Thymus (tissue), 11 donors: ENCODE data around the gene MDM2. TPM values are rescaled to one million over a fixed set of nuclear protein-coding genes. Genes with fewer than 3 reads are reported as not detected.
"Not testable (repeated sequence)": the region's sequence is repeated elsewhere in the genome, so short reads cannot be mapped to it uniquely, and the experiment has no call there.

Experiments
- DNase-seq, 9 donors: peaks; one replicate each; pipeline ENCODE4 v3.0.0-alpha.2; 2013; ENCODE audit warnings: low spot score in 9 of 9, low read depth in 6 of 9, missing footprints in 1 of 9
- H3K27ac ChIP-seq, 2 donors: one replicate each; pipeline ENCODE4 v1.5.1; 2013; ENCODE audit warnings: control low read depth in 1 of 2, low read depth in 1 of 2, low read length in 1 of 2, mild to moderate bottlenecking in 1 of 2, moderate library complexity in 1 of 2
- H3K27me3 ChIP-seq, 2 donors: one replicate each; pipeline ENCODE4 v1.5.1; 2013; ENCODE audit warnings: low read length in 1 of 2; ENCODE audit not compliant: control insufficient read depth in 2 of 2, insufficient read depth in 1 of 2
- H3K36me3 ChIP-seq, 2 donors: one replicate each; pipeline ENCODE4 v1.5.1; 2013; ENCODE audit warnings: low read length in 1 of 2, mild to moderate bottlenecking in 1 of 2, moderate library complexity in 1 of 2; ENCODE audit not compliant: control insufficient read depth in 2 of 2, insufficient read depth in 2 of 2
- H3K4me1 ChIP-seq, 2 donors: one replicate each; pipeline ENCODE4 v1.5.1; 2013; ENCODE audit warnings: low read length in 2 of 2; ENCODE audit not compliant: control insufficient read depth in 2 of 2, insufficient read depth in 2 of 2
- H3K4me3 ChIP-seq, 2 donors: one replicate each; pipeline ENCODE4 v1.5.1; 2013; ENCODE audit warnings: low read length in 2 of 2, control low read depth in 1 of 2, mild to moderate bottlenecking in 1 of 2
- H3K9me3 ChIP-seq, 2 donors: one replicate each; pipeline ENCODE4 v1.5.1; 2013; ENCODE audit warnings: low read length in 1 of 2, mild to moderate bottlenecking in 1 of 2; ENCODE audit not compliant: control insufficient read depth in 2 of 2, insufficient read depth in 1 of 2
- WGBS: extraction: QIAGEN DNeasy Blood & Tissue Kit; methylation state at CpG from one replicate; pipeline ENCODE4 v1.1.7; 2013; 5-methylcytosine and 5-hydroxymethylcytosine counted together
- polyA plus RNA-seq: library from polyadenylated mRNA; stranded (reverse); fragments of 200-250 nt; gene quantifications from one replicate; pipeline ENCODE4 v1.2.3, GENCODE V29; 2013
- total RNA-seq: library from RNA; stranded (reverse); fragments of 120-200 nt; gene quantifications from one replicate; pipeline ENCODE4 v1.2.4, GENCODE V29; 2013
- donor health status: healthy.

MDM2 gene
- total and polyA plus RNA-seq, 2 donors: 63.6 to 121 TPM

DNA sequence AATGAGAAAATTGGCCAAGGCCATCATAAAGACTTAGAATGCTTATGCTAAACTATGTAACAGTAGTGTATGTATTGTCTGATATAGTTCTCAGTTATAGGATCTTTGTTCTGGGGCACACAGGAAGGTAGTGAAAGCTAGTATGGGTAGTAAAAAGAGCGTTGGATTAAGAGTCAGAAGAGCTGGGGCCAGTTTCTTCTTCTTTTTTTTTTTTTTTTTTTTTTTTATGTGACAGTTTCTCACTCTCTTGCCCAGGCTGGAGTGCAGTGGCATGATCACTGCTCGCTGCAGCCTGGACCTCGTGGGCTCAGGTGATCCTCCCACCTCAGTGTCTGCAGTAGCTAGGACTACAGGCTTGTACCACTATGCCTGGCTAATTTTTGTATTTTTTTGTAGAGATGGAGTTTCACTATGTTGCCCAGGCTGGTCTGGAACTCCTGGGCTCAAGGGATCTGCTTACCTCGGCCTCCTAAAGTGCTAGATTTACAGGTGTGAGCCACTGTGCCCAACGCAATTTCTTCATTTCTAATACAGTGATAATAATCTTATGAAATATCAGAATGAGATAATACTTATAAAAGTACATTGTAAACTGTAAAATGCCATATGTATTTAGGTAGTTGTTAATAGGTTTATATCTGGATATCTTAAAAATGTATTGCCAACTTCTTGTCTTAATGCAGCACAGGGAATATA lies 7.4 kb downstream of the MDM2 start:
- peaks cover 4 to 81% of the 10 kb centered on the region in 2 donors for H3K36me3 ChIP-seq
- no peaks in the 10 kb centered on the region for H3K9me3 ChIP-seq
- no peak overlapping the region for H3K27ac ChIP-seq
- DNase-seq: no peak
- 95% methylated on average over 5 of the region's 5 CpGs for WGBS
- no peak overlapping the region for H3K4me3 ChIP-seq
- H3K4me1 ChIP-seq: peaks cover 0 to 3% of the 10 kb centered on the region in 2 donors
- no peaks in the 10 kb centered on the region for H3K27me3 ChIP-seq

DNA sequence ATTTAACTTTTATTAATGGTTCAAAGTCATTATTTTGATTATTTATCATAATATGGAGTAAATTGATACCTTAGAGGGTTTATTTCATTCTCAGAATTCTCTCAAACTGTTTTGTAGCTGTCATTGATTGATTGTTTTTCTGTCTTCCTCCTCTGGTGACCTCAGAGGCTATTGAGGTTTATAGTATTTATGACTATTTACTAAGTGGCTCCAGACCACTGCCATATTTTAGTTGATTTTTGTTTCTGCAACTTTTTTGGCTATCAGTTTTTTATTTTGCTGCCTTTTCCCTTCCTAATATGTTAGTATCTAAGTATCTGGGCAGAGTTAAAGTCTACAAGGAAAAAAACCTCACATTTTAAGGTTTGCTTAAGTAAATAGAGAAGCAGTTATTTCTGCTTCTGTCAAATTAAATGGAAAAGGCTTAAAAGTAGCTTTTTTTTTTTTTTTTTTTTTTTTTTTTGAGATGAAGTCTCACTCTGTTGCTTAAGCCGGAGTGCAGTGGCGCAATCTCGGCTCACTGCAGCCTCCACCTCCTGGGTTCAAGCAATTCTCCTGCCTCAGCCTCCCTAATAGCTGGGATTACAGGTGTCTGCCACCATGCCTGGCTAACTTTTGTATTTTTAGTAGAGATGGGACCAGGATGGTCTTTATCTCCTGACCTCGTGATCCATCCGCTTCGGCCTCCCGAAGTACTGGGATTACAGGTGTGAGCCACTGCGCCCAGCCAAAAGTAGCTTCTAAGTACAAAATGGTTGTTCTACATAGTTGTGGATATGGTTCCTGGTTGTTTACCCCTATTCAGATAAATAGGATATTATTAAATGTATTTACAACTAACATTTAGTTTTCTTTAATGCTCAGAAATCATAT lies 8.2 kb downstream of the MDM2 start:
- WGBS: over 99% methylated on average over 8 of the region's 8 CpGs
- Histone ChIP-seq H3K4me1 (peaks cover 0 to 3% of the 10 kb centered on the region in 2 donors), H3K9me3 (no peaks in the 10 kb centered on the region), H3K27me3 (no peaks in the 10 kb centered on the region), H3K4me3 (no peak overlapping the region), H3K27ac (no peak overlapping the region), H3K36me3 (peaks cover 6 to 85% of the 10 kb centered on the region in 2 donors)
- no peak for DNase-seq

DNA sequence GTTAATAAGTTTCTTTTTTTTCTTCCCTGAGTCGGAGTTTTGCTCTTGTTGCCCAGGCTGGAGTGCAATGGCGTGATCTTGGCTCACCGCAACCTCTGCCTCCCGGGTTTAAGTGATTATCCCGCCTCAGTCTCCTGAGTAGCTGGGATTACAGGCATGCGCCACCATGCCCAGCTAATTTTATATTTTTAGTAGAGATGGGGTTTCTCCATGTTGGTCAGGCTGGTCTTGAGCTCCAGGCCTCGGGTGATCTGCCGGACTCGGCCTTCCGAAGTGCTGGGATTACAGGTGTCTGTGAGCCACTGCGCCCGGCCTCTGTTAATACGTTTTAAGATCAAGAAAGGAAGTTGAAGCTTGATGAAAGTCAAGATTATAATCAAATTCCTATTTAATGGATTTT lies 11.5 kb downstream of the MDM2 start:
- WGBS: 97% methylated on average over 13 of the region's 13 CpGs
- peaks cover 23 to 82% of the 10 kb centered on the region in 2 donors for H3K36me3 ChIP-seq
- not testable (repeated sequence) for H3K27ac ChIP-seq, H3K4me1 ChIP-seq, DNase-seq, H3K4me3 ChIP-seq, H3K27me3 ChIP-seq, H3K9me3 ChIP-seq

DNA sequence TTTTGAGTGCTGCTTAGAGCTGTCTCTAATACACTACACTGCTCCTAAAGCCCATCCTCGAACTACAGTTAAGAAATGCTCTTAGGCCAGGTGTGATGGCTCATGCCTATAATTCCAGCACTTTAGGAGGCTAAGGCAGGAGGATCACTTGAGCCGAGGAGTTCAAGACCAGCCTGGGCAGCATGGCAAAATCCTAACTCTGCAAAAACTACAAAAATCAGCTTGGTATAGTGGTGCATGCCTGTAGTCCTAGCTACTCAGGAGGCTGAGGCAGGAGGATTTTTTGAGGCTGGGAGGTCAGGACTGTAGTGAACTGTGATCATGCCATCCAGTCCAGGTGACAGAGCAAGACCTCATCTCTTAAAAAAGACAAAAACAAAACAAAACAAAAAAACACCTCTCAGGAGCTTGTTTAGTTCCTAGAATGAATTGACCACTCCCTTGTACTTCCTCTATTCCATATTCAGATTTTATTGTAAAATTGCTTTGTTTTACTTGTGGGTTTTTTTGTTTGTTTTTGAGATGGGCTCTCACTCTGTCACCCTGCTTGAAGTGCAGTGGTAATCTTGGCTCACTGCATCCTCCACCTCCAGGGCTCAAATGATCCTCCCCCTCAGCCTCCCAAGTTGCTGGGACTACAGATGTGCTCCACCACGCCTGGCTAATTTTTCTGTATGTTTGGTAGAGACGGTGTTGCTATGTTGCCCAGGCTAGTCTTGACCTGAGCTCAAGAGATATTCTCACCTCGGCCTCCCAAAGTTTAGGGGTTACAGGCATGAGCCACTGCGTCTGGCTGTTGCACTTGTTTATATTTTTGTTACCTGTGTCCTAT lies 13.6 kb downstream of the MDM2 start:
- Histone ChIP-seq H3K27ac (no peak overlapping the region), H3K4me3 (no peak overlapping the region), H3K36me3 (peaks cover 30 to 79% of the 10 kb centered on the region in 2 donors), H3K4me1 (no peaks in the 10 kb centered on the region), H3K9me3 (no peaks in the 10 kb centered on the region), H3K27me3 (no peaks in the 10 kb centered on the region)
- DNase-seq: no peak
- 94% methylated on average over 6 of the region's 6 CpGs for WGBS

DNA sequence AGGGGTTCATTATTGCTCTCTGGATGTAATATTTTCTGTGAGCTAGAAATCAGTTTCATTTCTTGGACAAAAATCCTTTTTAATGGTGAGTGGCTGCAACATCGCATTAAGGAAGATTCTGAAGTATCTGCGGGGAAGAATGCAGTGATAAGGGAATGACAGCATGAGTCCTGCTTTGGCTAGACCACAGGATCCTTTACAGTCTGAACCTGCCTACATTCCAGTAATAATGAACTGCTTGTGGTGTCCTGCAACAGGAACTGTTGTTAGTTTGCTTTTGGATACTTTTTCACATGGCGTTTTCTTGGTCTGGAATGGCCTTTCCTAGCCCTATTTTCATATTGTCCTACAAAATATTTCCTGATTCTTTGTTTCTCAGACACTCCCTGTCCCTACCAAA lies 15.7 kb downstream of the MDM2 start:
- Histone ChIP-seq H3K27ac (peak overlapping the region in 1 of 2 donors; percentile 18), H3K27me3 (no peaks in the 10 kb centered on the region), H3K4me1 (no peaks in the 10 kb centered on the region), H3K36me3 (peaks cover 39 to 71% of the 10 kb centered on the region in 2 donors), H3K4me3 (no peak overlapping the region), H3K9me3 (no peaks in the 10 kb centered on the region)
- DNase-seq: no peak
- WGBS: over 99% methylated on average over 3 of the region's 3 CpGs

DNA sequence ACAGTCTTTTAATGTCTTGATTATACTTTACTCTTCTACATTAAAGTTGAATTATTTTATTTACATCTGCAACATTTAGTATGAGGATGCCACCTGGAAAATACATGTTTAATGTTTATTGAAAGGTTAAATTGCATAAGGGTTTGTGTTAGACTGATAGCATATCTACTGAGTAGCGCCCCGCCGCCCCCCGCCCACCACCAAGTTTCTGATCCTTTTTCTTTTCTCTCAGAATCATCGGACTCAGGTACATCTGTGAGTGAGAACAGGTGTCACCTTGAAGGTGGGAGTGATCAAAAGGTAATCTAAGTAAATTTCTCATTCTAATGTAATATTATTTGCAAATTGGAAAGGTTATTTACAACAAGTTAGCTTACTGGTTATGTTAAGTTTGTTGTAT lies 16.2 kb downstream of the MDM2 start:
- Histone ChIP-seq H3K36me3 (peaks cover 41 to 73% of the 10 kb centered on the region in 2 donors), H3K4me1 (no peaks in the 10 kb centered on the region), H3K4me3 (no peak overlapping the region), H3K9me3 (no peaks in the 10 kb centered on the region), H3K27ac (no peak overlapping the region), H3K27me3 (no peaks in the 10 kb centered on the region)
- no peak for DNase-seq
- over 99% methylated on average over 5 of the region's 5 CpGs for WGBS

DNA sequence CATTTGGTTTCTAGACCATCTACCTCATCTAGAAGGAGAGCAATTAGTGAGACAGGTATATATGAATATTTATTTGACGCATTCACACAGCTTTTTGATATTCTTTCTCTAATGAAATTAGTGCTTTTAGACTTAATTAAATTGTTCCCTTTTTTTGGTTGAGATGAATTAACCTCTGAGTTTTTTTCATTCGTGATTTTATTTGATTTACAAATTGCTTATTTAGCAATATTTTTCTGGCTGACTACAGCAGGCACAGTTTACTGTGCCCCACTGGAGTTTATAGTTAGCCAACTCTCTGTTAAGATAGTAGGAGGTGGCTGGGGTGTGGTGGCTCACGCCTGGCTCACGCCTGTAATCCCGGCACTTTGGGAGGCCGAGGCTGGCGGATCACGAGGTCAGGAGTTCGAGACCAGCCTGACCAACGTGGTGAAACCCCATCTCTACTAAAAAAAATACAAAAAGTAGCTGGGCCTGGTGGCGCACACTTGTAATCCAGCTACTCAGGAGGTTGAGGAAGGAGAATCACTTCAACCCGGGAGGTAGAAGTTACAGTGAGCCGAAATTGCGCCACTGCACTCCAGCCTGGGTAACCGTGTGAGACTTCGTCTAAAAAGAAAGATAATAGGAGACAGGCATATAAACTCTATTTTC lies 16.7 kb downstream of the MDM2 start:
- DNase-seq: no peak
- no peaks in the 10 kb centered on the region for H3K4me1 ChIP-seq
- 99% methylated on average over 16 of the region's 16 CpGs for WGBS
- H3K9me3 ChIP-seq: no peaks in the 10 kb centered on the region
- no peak overlapping the region for H3K4me3 ChIP-seq
- no peak overlapping the region for H3K27ac ChIP-seq
- peaks cover 44 to 72% of the 10 kb centered on the region in 2 donors for H3K36me3 ChIP-seq
- no peaks in the 10 kb centered on the region for H3K27me3 ChIP-seq

DNA sequence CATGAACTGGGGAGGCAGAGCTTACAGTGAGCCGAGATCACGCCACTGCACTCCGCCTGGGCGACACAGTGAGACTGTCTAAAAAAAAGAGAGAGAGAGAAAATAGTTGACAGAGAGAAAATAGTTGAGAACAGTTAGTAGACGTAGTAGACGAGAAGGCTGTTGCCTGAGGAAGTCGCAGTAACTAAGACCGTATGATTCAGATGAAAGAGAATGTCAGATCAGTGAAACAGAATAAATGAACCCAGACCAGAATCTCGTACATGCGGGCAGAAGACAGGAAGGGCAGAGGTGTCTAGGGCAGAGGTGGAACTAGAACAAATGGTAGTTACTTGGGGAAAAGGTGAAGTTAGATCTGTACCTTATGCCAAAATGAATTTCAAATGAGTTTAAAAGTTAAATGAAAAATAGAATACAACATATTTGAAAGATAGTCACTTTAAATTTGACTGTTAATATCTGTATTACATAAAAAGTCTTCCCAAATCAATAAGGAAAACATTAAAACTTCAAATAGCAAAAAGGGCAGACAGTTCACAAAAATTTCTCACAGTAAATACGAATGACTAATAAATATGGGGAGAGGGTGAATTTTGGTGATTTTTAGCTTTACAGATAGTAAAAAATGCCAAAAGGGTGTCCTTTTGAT lies 17.7 kb downstream of the MDM2 start:
- Histone ChIP-seq H3K4me1 (no peaks in the 10 kb centered on the region), H3K36me3 (peaks cover 45 to 75% of the 10 kb centered on the region in 2 donors), H3K4me3 (no peak overlapping the region), H3K27me3 (no peaks in the 10 kb centered on the region), H3K9me3 (no peaks in the 10 kb centered on the region), H3K27ac (no peak overlapping the region)
- WGBS: 97% methylated on average over 11 of the region's 11 CpGs
- no peak for DNase-seq
